Mammary epithelial cell (primary cell): ENCODE measurements around the gene RDH13.

Experiments used
- CTCF ChIP-seq, 2 donors: IDR thresholded peaks in 1 of 2; conservative IDR thresholded peaks in 1 of 2; 2 replicates each; pipeline ENCODE4 v1.5.1; 2011 to 2012; ENCODE audit warnings: inconsistent platforms in 2 of 2, low read length in 2 of 2, mild to moderate bottlenecking in 2 of 2, control low read depth in 1 of 2, low read depth in 1 of 2; ENCODE audit not compliant: insufficient read depth in 1 of 2; ENCODE audit errors: extremely low read depth in 1 of 2
- EZH2 ChIP-seq: IDR thresholded peaks from 2 replicates; pipeline ENCODE4 v1.6.1; 2012; ENCODE audit warnings: low read length, inconsistent platforms, borderline replicate concordance

DNA sequence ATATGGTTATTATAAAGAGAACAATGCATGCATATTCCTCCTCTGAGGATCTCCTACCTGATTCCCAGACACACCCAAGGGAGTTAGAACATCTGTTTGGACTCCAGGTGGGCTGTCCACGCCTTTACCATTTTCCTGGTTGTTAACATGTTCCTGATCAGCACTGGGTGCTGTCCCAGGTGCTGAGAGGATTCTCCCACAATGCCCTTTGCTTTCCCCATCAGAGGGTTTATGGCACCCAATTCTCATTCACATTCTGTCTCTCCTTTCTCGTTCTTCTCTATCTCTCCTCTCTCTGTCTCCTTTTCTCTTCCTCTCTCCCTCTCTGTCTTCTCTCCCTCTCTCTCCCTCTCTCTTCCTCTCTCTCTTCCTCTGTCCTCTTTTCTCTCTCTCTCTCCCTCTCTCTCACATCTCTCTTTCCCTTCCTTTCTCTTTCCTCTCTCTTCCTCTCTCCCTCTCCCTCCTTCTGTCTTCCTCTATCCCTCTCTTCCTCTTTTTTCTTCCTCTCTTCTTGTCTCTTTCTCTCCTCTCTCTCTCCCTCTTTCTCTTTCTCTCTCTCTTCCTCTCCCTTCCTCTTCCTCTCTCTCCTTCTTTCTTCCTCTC lies 3.3 kb upstream of the RDH13 start:
- no peak for TF ChIP-seq CTCF (conservative IDR thresholded peaks at IDR 0.05 in 1 of 2, IDR thresholded peaks at IDR 0.05 in 1 of 2; ENCODE audit: extremely low read depth in 1 of 2, insufficient read depth in 1 of 2, low read depth in 1 of 2, low read length in 2 of 2)
- no peak for TF ChIP-seq EZH2
